Kasumi-1 (cell line): ENCODE measurements around the gene FHAD1.
"Not testable (repeated sequence)": the region's sequence is repeated elsewhere in the genome, so short reads cannot be mapped to it uniquely, and the experiment has no call there.

Experiments
- DNase-seq, 2 experiments: peaks; one replicate each; lab custom pipeline; 2025; lab: John Stamatoyannopoulos, UW

FHAD1 gene

DNA sequence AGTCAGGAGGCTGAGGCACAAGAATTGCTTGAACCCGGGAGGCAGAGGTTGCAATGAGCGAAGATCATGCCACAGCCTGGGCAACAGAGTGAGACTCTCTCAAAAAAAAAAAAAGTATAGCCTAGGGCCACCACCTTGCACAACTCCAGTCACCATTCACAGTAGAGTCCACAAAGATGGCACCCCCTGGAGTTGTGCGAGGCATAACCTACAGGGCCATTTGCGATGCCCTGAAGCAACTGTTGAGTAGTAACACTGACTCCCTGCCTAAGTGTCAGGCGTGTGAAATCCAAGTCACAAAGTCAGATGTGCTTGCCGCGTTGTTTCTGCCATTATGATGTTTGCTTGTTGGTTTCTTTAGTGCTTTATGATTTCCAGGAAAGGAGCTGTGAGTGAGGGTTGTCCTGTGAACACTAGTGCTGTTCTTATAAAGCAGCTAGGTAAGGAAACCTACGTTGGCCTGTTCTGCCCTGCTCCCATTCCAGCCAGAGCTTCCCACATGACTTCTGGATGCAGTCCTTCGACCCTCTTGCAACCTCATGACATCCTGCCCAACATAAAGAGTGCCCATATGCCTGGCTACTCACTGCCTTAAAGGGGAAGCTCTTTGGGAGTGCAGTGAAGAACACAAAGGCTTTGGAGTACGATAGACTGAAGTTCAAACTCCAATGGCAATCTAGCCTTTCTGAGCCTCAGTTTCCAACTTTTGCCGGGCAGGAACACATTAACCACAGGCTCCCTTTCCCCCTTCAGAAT is 29.8 kb downstream of the FHAD1 start:
- no peak for DNase-seq

DNA sequence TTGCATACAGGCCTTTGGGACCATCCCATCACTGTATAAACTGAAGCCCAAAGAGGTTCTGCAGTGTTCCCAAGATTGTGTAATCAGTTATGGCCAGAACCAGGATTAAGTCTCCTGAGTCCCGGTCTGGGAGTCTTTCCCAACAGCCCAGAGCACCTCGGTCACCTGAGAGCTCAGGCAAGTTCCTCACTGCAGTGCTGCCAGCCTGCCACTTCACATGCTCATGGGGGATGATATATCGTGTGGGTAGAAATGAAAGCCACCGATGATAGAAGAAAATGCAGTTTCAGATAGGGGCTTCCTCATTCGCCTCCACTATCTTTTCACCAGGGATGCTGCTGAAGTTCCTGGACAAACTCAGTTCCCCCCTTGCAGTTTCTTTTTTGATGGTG is 30.4 kb downstream of the FHAD1 start:
- no peak for DNase-seq

DNA sequence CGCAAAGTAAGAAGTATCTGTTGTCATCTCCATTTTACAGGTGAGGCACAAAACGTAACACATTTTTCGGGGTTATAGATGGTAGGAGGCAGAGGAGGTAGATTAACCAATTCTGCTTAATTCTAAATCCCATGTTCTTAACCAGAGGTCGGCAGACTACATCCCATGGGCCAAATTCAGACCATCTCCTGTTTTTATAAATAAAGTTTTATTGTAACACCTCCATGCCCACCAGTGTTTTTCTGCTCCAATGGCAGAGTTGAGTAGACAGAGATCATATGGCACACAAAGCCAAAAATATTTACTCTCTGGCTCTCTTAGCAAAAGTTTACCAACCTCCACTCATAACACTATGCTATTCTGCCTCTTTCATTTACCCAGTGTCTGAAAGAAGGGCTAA is 30.9 kb downstream of the FHAD1 start:
- DNase-seq, result no peak

DNA sequence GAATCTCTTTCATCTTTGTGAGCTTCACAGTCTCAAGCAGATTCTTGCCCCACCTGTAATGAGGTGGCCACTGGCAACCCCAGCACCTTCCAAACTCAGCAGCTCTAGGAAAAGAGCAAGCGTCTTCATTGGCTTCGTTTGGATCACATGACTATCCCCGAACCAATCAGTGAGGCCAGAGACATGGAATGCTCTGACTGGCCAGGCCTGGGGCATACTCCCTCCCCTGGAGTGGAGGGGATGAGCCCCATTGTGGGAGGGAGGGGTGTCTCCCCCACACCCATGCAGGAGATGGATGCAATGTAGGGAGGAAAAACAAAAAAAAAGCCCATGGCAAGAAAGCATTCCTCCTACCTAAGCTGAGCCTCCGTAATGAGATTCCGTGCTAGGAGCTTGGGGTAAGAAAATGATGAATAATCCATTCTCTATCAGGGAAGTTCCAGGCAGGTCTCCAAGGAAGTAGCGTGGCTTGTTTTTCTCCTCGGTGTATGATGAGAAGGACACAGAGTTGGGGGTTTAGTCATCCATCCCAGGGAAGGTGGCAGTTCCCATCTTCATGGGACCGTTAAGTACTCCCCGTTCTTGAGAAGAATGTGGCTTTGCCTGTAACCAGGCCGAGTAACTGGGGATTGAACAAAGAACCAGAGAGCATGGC is 32.7 kb downstream of the FHAD1 start:
- DNase-seq, result no peak

DNA sequence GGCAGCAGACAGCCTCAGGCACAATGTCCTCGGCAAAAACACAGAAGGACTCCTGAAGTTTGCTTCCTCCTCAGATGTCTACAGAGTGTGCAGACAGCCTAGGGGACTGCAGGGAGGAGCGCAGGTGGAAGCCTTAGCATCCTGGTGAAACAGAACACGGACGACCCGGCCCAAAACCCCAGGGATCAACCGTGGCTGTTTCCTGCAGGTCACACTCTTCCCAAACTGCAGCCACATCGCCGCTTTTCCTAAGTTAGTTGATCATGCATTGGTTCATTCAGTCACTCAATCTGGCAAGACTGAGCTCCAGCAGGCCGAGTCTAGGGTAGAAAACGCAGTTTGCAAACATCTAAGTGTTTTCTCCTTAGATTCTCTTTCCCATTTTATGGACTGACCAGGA is 33.4 kb downstream of the FHAD1 start:
- no peak for DNase-seq

DNA sequence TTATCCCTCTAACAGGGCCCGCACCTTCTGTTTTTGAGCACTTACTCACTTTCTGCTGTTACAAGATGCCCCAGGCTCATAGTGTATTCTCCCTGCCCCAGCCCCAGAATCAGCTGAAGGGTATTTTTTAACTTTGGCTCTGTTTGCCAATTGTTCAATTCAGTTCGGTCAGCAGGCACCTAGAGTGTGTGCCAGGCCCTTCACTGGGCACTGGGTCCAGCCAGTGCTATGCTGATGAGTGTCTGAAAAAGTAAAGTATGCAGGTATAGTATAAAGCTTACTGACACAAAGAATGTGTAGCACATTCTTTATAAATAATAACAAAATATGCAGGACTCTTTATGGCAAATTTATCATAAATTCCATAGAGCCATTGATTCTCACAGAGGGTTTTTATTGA is 35.0 kb downstream of the FHAD1 start:
- DNase-seq, result no peak

DNA sequence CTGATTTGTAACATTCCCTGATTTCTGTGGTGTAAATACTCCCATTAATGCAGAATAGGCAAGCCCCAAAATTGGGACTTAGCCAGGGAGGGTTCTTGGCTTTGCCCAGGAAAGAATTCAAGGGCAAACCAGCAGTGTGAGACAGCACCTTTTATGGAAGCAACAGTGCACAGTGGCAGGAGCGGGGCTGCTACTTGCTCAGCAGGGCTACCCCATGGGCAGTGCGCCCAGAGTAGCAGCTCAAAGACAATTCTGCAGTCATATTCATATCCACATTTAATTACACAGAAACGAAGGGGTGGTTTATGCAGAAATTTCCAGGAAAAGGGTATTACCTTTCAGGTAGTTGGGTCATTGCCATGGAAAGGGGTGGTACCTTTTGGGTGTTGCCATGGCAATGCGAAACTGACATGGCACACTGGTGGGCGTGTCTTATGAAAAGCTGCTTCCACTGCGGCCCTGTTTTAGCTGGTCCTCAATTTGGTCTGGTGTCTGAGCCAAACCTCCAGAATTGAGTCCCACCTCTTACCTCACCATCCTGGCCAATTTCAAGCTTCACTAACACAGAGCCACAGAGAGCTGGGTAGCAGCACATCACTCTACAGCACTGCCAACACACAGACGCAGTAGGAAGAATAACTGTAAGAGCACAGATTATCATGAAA is 35.9 kb downstream of the FHAD1 start:
- no peak for DNase-seq

DNA sequence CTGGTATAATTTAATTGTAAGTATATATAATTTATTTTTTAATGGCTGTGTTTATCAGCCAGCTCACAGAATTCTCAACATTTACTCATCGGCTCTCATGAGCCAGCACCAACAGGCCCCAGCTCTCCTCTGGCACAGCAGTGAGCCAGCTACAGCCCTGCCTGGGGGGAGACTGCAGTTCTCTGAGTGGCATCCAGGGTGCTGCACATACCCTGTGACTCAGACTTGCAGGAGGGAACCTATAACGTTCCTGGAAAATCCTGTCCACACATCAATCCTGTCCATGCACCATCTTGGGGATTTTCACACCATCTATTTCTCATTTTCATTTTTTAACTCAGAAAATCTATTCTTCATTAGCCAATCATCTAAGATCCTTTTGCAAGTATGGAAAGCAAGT is 36.5 kb downstream of the FHAD1 start:
- no peak for DNase-seq

DNA sequence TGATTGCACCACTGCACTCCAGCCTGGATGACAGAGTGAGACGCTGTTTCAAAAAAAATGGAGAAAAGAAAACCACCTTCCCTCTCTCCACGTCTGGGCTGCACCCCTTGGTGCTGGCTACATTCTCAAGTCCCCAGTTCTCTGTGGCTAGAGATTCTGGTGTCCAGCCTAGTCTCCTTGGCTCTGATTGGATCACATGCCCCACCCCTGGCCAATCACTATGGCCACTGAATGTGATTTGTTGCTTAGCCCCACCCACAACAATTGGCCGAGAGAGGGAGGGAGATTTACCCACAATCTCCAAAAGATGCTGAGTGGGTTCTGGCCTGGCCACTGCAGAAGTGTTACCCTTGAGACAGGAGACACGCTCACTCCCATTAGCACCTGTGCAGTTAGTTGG is 39.4 kb downstream of the FHAD1 start:
- DNase-seq, result no peak

DNA sequence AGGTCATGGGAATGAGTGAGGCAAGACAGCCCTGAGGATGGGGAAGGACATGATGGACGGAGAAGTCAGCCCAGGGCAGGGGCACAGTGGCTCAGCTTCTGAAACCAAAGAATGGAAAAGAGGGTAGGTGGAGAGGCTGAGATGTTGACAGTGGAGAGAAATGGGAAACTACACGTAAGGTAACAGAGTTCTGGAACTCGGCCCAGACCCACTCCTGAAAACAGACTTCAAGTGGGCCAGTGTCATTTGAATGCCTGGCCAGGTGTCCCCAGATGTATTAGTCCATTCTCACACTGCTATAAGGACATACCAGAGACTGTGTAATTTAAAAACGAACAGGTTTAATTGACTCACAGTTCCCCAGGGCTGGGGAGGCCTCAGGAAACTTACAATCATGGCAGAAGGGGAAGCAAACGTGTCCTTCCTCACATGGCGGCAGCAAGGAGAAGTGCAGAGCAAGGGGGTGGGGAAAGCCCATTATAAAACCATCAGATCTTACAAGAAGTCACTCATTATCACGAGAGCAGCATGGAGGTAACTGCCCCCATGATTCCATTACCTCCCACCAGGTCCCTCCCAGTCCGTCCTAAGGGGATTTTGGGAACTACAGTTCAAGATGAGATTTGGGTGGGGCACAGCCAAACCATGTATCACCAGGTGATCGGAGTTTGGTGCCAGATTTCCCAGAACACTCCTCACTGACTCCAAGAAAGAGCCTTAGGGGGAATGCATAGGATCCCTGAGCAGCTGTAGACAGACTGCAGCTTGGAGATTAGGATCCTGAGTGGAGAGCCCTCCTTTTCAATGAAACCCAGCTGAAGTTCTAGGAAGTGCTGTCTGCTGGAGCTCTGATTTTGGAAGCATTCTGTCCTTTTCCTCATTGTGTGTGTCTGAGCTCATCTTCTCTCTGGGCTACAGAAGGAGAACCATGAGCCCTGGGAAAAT is 40.3 kb downstream of the FHAD1 start:
- no peak for DNase-seq

DNA sequence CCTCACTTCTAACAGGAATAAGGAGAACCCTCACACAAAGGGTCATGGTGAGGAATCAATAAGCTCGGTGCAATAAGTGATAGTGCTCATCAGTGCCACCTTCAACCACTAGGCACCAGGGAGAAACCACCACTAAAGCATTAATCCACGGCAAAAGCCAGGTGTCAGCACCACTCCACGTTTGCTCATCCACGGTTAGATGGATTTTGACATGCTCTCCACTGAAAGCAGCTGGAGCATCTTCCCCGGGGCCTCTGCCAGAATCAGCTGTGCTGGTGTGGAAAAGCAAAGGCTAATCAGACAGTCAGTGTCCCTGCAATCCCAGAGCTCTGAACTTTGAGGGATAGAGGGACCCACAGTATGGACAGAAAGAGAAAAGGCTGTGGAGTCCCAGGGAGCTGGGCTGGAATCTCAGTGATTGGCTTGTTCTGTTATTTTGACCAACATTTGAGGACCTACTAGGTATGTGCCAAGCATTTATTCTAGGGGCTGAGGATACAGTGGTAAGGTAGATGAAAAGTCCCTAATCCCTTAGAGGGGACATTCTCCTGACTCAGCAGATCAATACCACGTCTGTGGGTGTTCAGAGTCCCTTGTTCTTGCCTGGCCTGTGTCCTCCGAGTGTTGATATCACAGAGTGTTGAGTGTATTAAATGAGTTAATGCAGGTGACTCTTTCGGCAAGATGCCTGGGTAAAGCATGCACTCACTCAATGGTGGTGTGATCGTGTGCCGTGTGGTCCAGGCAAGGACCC is 41.3 kb downstream of the FHAD1 start:
- DNase-seq, result no peak

DNA sequence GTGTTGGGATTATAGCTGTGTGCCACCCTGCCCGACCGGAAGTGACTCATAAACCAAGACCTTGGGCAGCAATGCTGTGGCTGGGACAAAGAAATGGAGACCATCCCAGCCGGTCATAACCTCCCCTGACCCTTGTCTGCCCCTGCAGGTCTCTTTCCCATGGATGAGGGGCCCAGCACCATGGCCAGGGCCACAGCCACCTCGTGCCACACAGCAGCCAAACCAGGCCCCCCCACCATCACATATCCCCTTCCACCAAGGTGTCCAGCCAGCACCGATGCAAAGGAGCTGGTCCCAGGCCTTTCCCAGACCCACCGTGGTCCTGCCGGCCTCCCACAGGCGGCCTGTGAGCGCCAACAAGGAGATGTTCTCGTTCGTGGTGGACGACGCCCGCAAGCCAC is 42.2 kb downstream of the FHAD1 start:
- no peak for DNase-seq

DNA sequence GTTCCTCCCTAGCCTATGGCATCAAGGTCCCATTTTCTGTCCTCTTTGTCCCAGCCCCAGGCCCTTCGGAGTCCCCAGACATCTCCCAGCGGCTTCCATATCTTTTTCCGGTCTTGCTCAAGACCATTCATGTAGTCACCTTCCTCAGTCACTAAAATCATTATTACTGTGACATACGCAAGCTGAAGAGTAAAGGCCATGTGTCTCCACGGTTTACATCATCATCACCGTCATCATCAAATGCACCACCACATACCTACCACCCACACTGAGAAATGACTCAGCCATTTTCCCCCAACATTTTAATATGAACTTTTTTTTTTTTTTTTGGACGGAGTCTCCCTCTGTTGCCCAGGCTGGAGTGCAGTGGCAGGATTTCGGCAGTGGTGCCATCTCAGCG is 43.4 kb downstream of the FHAD1 start:
- DNase-seq, result no peak

DNA sequence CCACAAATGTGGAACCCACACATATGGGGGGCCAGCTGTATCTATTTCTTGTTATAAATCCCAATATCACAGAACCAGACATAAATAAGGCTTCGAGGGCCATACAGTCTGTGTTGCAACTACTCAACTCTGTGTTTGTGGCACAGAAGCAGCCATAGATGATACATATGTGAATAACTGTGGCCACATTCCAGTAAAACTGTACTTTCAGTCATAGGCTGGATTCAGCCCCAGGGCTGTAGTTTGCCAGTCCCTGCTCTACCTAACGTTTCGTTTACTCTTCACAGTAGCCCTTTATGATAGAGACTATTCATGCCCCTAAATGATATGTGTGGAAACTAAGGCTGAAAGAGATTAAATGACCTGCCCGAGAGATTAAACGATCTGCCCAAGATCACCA is 48.7 kb downstream of the FHAD1 start:
- no peak for DNase-seq

DNA sequence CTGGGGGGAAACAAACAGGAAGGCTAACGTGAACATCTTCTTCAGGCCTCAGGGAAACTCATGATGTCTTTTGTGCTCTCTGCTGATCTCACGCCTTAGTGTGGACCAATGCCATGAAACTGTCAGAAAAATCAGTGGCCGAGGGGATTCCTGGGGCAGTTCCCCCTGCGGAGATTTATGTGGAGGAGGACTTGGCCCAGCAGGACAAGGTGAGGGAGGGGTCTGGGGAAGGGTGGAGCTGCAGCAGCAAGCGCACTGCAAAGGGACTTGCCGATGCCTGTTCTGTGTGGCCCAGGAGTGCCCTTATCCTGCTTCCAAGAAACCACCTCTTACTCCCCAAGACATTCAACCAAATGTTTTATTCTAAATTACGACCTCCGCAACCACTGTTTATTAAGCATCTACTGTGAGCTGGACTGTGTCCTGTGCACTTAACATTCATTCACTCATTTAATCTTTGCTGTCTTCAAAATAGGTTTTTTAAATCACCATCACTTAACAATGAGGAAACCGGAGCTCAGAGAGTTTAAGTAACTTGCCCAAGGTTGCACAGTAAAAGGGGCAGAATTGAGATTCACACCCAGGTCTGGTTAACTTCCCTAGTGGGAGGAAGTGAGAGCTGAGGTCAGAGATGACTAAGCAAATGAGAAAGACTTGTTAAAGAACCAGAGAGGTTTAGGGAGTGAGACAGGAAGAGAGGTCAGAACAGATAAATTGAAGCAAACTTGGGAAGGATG is 49.7 kb downstream of the FHAD1 start:
- DNase-seq, result no peak

DNA sequence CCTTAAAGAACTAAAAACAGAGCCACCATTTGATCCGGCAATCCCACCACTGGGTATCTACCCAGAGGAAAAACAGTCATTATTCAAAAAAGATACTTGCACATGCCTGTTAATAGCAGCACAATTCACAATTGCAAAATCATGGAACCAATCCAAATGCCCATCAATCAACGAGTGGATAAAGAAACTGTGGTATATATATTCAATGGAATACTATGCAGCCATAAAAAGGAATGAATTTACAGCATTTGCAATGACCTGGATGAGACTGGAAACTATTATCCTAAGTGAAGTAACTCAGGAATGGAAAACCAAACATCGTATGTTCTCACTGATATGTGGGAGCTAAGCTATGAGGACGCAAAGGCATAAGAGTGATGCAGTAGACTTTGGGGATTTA is 51.0 kb downstream of the FHAD1 start:
- not testable (repeated sequence) for DNase-seq

DNA sequence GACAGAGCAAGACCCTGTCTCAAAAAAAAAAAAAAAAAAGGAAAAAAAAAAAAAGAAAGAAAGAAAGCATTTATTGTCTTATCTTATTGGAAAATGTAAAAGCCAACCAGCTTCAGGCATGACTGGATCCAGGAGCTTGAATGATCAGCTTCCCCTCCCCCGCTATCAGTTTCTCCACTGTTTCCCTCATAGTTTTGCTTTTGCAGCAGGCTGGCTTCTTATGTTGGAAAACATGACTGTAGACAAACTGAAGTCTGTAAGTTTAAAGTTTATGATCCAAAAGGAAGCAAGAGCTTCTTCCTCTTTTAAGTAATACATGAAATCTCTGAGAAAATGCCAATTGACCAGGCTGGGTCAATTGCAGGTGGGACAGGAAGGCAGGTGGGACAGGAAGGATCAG is 52.2 kb downstream of the FHAD1 start:
- DNase-seq, result no peak

DNA sequence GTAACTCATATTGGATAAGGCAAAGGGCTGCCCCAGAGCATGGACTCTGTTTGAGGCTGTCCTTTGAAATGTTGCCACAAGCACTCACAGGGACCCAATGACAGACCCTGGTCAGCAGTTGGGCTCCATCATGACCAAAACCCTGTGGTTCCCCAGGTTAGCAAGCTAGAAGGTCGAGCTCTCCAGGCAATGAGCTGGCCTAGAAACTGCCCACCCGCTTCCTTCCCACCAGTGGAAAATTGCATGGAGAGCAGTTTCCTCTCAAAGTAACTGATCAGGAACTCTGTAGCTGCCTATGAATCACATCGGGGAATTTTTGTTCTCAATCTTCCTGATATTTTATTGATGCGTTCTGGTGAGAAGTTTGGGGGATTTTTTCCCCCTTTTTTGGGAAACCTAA is 52.8 kb downstream of the FHAD1 start:
- no peak for DNase-seq

DNA sequence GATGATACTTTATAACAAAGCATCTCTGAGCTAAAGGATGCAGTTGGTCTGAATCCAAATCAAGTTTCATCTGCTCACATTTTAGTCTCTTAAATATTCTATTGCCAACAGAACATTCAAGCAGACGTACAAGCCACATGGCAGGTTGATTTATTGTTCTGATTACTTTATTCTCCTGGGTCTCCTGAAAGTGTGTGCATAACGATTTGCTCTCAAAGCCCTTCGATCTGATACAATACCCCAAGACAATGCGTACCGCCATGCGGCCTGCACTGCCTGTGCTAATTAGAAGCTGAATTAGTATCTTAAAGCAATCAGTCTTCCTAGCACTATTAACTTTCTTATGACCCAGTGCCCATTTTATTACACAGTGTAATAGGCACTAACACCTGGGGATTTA is 56.9 kb downstream of the FHAD1 start:
- no peak for DNase-seq

DNA sequence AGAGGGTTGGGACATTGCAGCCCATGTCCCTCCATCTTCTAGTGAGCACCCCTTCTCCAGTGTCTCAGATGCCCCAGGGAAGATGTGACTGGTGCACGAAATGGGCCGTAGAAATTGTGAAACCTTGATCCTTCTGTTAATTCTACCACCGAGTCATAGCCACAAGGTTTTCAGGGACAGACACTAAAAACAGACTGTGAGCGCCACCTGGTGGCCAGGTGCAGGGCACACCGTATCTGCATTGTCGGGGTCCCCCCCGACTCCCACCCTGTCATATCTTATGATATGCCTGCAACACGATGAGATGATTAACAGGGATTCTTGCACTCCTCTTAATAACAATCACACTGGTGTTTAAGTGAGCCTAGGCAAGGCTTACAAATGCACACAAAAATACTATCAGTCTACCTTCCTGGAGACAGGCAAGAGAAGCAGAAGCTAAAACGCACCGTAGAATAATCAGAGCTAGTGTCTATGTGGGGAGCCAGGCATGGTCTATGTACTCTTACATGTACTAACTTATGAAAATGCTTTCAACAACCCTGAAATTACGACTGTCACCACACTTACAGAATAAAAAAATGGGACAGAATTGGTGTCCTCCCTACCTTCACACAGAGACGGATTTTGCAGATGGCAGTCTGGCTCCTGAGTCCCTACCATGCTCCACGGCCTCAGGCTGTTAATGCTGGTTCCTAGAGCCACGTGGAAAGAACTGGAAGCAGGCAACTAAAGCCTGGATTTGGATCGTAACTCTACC is 57.9 kb downstream of the FHAD1 start:
- peak; percentile 28 to 30 for DNase-seq
